ENCODE results near the gene CLIC4. TPM values are rescaled to one million over a fixed set of nuclear protein-coding genes. Genes with fewer than 3 reads are reported as not detected.

The CLIC4 gene
- total and polyA plus RNA-seq, 2 experiments from 2014 or later, result 92.5 to 308 TPM

- H3K4me1 Mint-ChIP-seq, result peaks cover 23% of the 10 kb centered on the region; the same call in 2 of the 3 replicates
- Histone ChIP-seq H4K20me1 (replicated peaks; ENCODE audit: insufficient read depth) (peaks cover 54% of the 10 kb centered on the region), H3K36me3 (ENCODE audit: insufficient read depth) (no peaks in the 10 kb centered on the region), H3K27ac (ENCODE audit: low read depth) (peak overlapping the region; percentile 35), H3K9me2 (ENCODE audit: insufficient read depth) (no peaks in the 10 kb centered on the region), H3F3A (replicated peaks; ENCODE audit: low read depth) (no peaks in the 10 kb centered on the region), H3K4me1 (ENCODE audit: insufficient read depth) (0 out of 2 replicates have a peak, but pooled peaks cover 1% of the 10 kb centered on the region), H3K4me2 (no peak overlapping the region), H3K79me2 (replicated peaks; ENCODE audit: insufficient read depth) (peaks cover 100% of the 10 kb centered on the region), H2AFZ (no peak overlapping the region), H3K27me3 (ENCODE audit: insufficient read depth) (no peaks in the 10 kb centered on the region), H3K4me3 (no peak overlapping the region)
- H3K27ac Mint-ChIP-seq, result no peak overlapping the region; the same call in 1 of the 2 replicates
- no peak for DNase-seq (ENCODE audit: low spot score)
- no peaks in the 10 kb centered on the region for H3K9me3 Mint-ChIP-seq
- peaks cover 29% of the 10 kb centered on the region; the same call in 2 of the 3 replicates for H3K36me3 Mint-ChIP-seq (ENCODE audit: low read depth)
- peaks cover 8% of the 10 kb centered on the region for H3K27me3 Mint-ChIP-seq (ENCODE audit: insufficient read depth, low read depth, poor library complexity)
- ATAC-seq, result no peak
- no peak for TF ChIP-seq CTCF (conservative IDR thresholded peaks at IDR 0.05; ENCODE audit: low read depth in 2 of 2)
- TF ChIP-seq CREB1 (CRISPR knock-in tag; IDR thresholded peaks at IDR 0.05; ENCODE audit: low read depth), result no peak
- TF ChIP-seq EZH2phosphoT487 (IDR thresholded peaks at IDR 0.05; ENCODE audit: unreplicated experiment), result no peak
- TF ChIP-seq ZNF331 (CRISPR knock-in tag; IDR thresholded peaks at IDR 0.05; ENCODE audit: low read depth), result no peak
- TF ChIP-seq ZNF114 (CRISPR knock-in tag; IDR thresholded peaks at IDR 0.05), result no peak
- no peak for TF ChIP-seq REST (IDR thresholded peaks at IDR 0.05; ENCODE audit: unreplicated experiment)
- TF ChIP-seq ZNF462 (CRISPR knock-in tag; IDR thresholded peaks at IDR 0.05), result no peak
- no peak for TF ChIP-seq POLR2AphosphoS5 (IDR thresholded peaks at IDR 0.05; ENCODE audit: low read depth)
- no peak for TF ChIP-seq EZH2 (IDR thresholded peaks at IDR 0.05; ENCODE audit: low read depth, unreplicated experiment)
- no peak for TF ChIP-seq NANOG (IDR thresholded peaks at IDR 0.05; ENCODE audit: borderline replicate concordance)
- no peak for TF ChIP-seq JUNB (IDR thresholded peaks at IDR 0.05; ENCODE audit: unreplicated experiment)
- no peak for TF ChIP-seq ETS1 (IDR thresholded peaks at IDR 0.05)
- no peak for TF ChIP-seq STAT1 (IDR thresholded peaks at IDR 0.05; ENCODE audit: unreplicated experiment)
- no peak overlapping the region for H3K4me3 Mint-ChIP-seq
These were observed 30.7 kb downstream of the CLIC4 start for GRCh38 chr1:24775916-24776315.

Data from GM23338 (cell line).